ENCODE measurements around the gene CCNYL1.

Gene CCNYL1

GRCh38 chr2:207770602-207771404 lies 59.4 kb downstream of the CCNYL1 start:
- peak overlapping the region; percentile 66 for H3K4me3 ChIP-seq (ENCODE audit: control insufficient read depth, low read depth, low read length)
- TF ChIP-seq, protein P1, sequence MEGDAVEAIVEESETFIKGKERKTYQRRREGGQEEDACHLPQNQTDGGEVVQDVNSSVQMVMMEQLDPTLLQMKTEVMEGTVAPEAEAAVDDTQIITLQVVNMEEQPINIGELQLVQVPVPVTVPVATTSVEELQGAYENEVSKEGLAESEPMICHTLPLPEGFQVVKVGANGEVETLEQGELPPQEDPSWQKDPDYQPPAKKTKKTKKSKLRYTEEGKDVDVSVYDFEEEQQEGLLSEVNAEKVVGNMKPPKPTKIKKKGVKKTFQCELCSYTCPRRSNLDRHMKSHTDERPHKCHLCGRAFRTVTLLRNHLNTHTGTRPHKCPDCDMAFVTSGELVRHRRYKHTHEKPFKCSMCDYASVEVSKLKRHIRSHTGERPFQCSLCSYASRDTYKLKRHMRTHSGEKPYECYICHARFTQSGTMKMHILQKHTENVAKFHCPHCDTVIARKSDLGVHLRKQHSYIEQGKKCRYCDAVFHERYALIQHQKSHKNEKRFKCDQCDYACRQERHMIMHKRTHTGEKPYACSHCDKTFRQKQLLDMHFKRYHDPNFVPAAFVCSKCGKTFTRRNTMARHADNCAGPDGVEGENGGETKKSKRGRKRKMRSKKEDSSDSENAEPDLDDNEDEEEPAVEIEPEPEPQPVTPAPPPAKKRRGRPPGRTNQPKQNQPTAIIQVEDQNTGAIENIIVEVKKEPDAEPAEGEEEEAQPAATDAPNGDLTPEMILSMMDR (conservative IDR thresholded peaks at IDR 0.05; ENCODE audit: control insufficient read depth, insufficient read depth, low read depth, low read length): no peak
- DNase-seq (ENCODE audit: low read depth): no peak

DNA sequence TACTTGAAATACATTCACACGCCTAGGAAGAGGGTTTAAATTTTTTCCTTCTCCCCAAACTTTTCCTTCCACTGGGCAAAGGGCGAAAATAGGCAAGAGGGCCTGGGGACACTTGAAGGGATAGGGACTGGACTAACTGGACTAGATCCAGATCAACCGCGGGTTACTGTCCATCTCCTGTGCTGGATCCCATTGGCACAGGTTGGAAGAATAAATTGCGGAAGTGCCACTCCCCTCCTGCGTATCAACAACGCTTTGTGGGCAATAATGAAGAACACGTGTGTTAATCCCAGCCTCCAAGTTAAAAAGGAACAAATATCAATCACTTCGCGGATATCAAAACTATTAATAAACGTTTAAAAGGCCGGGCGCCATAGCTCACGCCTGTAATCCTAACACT lies 60.0 kb downstream of the CCNYL1 start:
- no peak overlapping the region for H3K4me3 ChIP-seq (ENCODE audit: control insufficient read depth, low read depth, low read length)
- no peak for DNase-seq (ENCODE audit: low read depth)
- TF ChIP-seq, protein P1 (conservative IDR thresholded peaks at IDR 0.05; ENCODE audit: control insufficient read depth, insufficient read depth, low read depth, low read length): no peak

DNA sequence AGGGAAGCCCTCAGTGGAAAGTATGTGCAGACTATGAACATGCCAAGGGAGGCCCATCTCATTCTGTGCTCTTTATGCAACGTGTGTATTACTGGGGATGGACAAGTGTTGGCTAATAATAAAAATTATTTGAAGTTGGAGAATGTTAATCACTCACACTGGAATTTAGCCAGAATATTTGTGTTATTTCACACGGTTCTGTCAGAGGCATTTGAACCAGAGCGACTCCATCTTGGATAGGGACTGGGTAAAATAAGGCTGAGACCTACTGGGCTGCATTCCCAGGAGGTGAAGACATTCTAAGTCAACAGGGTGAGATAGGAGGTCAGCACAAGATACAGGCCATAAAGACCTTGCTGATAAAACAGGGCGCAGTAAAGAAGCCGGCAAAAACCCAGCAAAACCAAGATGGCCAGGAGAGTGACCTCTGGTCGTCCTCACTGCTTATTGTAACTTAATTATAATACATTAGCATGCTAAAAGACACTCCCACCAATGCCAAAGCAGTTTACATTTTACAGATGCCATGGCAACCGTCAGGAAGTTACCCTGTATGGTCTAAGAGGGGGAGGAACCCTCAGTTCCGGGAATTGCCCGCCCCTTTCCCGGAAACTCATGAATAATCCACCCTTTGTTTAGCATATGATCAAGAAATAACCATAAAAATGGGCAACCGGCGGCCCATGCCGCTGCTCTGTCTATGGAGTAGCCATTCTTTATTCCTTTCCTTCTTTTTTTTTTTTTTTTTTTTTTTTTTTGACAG lies 60.8 kb downstream of the CCNYL1 start:
- peak; percentile 17 for DNase-seq (ENCODE audit: low read depth)
- TF ChIP-seq, protein P1 (conservative IDR thresholded peaks at IDR 0.05; ENCODE audit: control insufficient read depth, insufficient read depth, low read depth, low read length): no peak
- no peak overlapping the region for H3K4me3 ChIP-seq (ENCODE audit: control insufficient read depth, low read depth, low read length)

- no peak for DNase-seq (ENCODE audit: low read depth)
- H3K4me3 ChIP-seq (ENCODE audit: control insufficient read depth, low read depth, low read length): no peak overlapping the region
- TF ChIP-seq, protein P1 (conservative IDR thresholded peaks at IDR 0.05; ENCODE audit: control insufficient read depth, insufficient read depth, low read depth, low read length): no peak
Measured at GRCh38 chr2:207772844-207773205, 61.4 kb downstream of the CCNYL1 start.

DNA sequence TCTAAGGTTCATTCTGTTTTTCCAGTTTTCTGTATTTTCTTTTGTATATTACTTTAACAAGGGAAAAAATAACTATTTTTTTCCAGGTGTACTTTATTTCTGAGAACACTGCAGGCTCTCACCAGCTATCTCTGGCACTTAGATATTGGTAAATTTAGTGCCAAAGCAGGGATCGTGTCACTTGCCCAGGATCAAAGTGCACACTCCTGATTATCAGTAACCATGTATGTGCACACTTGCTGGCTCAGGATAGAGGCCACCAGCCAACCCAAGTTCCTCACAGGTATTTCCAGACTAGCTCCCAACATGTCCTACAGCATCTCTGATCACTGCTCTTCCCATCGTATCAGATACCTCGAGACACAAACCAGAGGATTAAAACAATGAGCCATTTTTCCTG lies 64.0 kb downstream of the CCNYL1 start:
- DNase-seq (ENCODE audit: low read depth): no peak
- TF ChIP-seq, protein P1 (conservative IDR thresholded peaks at IDR 0.05; ENCODE audit: control insufficient read depth, insufficient read depth, low read depth, low read length): no peak
- no peak overlapping the region for H3K4me3 ChIP-seq (ENCODE audit: control insufficient read depth, low read depth, low read length)

GRCh38 chr2:207777124-207777523 lies 65.7 kb downstream of the CCNYL1 start:
- TF ChIP-seq, protein P1 (conservative IDR thresholded peaks at IDR 0.05; ENCODE audit: control insufficient read depth, insufficient read depth, low read depth, low read length): no peak
- no peak for DNase-seq (ENCODE audit: low read depth)
- H3K4me3 ChIP-seq (ENCODE audit: control insufficient read depth, low read depth, low read length): no peak overlapping the region
